ENCODE results near the gene PRKCI. TPM values are rescaled to one million over a fixed set of nuclear protein-coding genes. Genes with fewer than 3 reads are reported as not detected.

Gene PRKCI
- total and polyA plus RNA-seq, 2 of the 4 experiments (the other 2 are of a cell fraction): 28.7 to 53.4 TPM

DNA sequence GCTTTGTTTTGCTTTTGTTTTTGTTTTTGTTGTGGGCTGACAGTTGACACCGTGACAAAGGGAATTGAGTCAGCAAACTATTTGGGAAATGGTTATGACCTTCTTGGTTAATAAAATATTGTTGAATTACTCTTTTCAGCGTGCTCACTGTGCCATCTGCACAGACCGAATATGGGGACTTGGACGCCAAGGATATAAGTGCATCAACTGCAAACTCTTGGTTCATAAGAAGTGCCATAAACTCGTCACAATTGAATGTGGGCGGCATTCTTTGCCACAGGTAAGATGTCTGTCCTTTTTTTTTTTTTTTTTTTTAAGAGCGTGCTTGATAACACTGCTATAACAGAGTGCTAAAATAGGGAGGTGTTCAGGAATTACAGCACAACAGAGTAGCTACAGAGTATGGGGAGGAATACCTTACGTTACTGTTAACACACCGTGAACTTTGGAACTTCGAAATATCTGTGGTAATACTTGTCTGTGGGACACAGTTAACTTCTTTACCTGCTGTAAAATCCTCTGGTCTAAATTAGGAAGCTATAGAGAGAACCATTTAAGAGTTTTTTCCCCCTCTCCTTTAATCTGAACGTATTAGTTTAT, 48.2 kb downstream of the PRKCI start:
- 95% methylated on average over 4 of the region's 11 CpGs; no CpG with 5 or more reads in 1 of the 2 experiments for WGBS, 2 experiments (ENCODE audit: extremely low coverage in 2 of 2, insufficient read length in 1 of 2)
- H3K23ac ChIP-seq (ENCODE audit: low read depth, low read length): no peak overlapping the region
- no peak overlapping the region for H3K18ac ChIP-seq (ENCODE audit: low read depth, low read length)
- no TSS peak for BruUV-seq (replicated peaks)
- TF ChIP-seq FOS (IDR thresholded peaks at IDR 0.05; ENCODE audit: low read depth, low read length) (no peak), MAFK (IDR thresholded peaks at IDR 0.05; ENCODE audit: low read depth, low read length) (no peak), MAZ (IDR thresholded peaks at IDR 0.05; ENCODE audit: borderline replicate concordance, low read depth, low read length) (no peak), SMC3 (IDR thresholded peaks at IDR 0.05; ENCODE audit: low read depth, low read length) (no peak), CEBPB (IDR thresholded peaks at IDR 0.05; ENCODE audit: low read depth, low read length) (no peak), POLR2A (IDR thresholded peaks at IDR 0.05; ENCODE audit: low read depth, low read length) (no peak), CHD1 (IDR thresholded peaks at IDR 0.05; ENCODE audit: low read depth, low read length) (no peak), BHLHE40 (IDR thresholded peaks at IDR 0.05; ENCODE audit: low read depth, low read length) (no peak), RAD21 (IDR thresholded peaks at IDR 0.05; ENCODE audit: low read length) (no peak), RFX5 (IDR thresholded peaks at IDR 0.05; ENCODE audit: low read depth, low read length) (no peak), NFE2L2 (IDR thresholded peaks at IDR 0.05; ENCODE audit: low read depth, low read length) (no peak), RCOR1 (IDR thresholded peaks at IDR 0.05; ENCODE audit: insufficient replicate concordance, low read length) (no peak), MXI1 (IDR thresholded peaks at IDR 0.05; ENCODE audit: borderline replicate concordance, low read depth, low read length) (no peak)
- TF ChIP-seq, protein P1, sequence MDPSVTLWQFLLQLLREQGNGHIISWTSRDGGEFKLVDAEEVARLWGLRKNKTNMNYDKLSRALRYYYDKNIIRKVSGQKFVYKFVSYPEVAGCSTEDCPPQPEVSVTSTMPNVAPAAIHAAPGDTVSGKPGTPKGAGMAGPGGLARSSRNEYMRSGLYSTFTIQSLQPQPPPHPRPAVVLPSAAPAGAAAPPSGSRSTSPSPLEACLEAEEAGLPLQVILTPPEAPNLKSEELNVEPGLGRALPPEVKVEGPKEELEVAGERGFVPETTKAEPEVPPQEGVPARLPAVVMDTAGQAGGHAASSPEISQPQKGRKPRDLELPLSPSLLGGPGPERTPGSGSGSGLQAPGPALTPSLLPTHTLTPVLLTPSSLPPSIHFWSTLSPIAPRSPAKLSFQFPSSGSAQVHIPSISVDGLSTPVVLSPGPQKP (IDR thresholded peaks at IDR 0.05; ENCODE audit: borderline replicate concordance, low read depth, low read length): no peak
- TF ChIP-seq, protein P2, sequence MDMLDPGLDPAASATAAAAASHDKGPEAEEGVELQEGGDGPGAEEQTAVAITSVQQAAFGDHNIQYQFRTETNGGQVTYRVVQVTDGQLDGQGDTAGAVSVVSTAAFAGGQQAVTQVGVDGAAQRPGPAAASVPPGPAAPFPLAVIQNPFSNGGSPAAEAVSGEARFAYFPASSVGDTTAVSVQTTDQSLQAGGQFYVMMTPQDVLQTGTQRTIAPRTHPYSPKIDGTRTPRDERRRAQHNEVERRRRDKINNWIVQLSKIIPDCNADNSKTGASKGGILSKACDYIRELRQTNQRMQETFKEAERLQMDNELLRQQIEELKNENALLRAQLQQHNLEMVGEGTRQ (IDR thresholded peaks at IDR 0.05; ENCODE audit: low read depth, low read length): no peak
- TF ChIP-seq, protein P3, sequence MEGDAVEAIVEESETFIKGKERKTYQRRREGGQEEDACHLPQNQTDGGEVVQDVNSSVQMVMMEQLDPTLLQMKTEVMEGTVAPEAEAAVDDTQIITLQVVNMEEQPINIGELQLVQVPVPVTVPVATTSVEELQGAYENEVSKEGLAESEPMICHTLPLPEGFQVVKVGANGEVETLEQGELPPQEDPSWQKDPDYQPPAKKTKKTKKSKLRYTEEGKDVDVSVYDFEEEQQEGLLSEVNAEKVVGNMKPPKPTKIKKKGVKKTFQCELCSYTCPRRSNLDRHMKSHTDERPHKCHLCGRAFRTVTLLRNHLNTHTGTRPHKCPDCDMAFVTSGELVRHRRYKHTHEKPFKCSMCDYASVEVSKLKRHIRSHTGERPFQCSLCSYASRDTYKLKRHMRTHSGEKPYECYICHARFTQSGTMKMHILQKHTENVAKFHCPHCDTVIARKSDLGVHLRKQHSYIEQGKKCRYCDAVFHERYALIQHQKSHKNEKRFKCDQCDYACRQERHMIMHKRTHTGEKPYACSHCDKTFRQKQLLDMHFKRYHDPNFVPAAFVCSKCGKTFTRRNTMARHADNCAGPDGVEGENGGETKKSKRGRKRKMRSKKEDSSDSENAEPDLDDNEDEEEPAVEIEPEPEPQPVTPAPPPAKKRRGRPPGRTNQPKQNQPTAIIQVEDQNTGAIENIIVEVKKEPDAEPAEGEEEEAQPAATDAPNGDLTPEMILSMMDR (conservative IDR thresholded peaks at IDR 0.05; ENCODE audit: low read depth, low read length): no peak
- H3K4me1 ChIP-seq (ENCODE audit: control insufficient read depth, insufficient read depth, low read length): peaks cover 3% of the 10 kb centered on the region; the same call in 1 of the 2 replicates
- CTCF ChIA-PET: interaction anchor here (0.6 to 0.8 kb wide), 2 partner anchors 9 to 84 kb away, joined by 3 read pairs; no protein-coding TSS in a partner anchor
- no peak overlapping the region for H2BK5ac ChIP-seq (ENCODE audit: low read depth, low read length, poor library complexity, severe bottlenecking)
- H3K4me2 ChIP-seq (ENCODE audit: low read depth, low read length): no peak overlapping the region
- intact Hi-C loops (cut with micrococcal nuclease): loop anchor here (5.0 kb wide), 1 partner anchor 43 kb away; no protein-coding TSS in a partner anchor
- H3K4me3 ChIP-seq (ENCODE audit: insufficient read depth, low read depth, low read length): no peak overlapping the region
- H2BK15ac ChIP-seq (ENCODE audit: low read depth, low read length): no peak overlapping the region
- ATAC-seq (ENCODE audit: low read depth): no peak
- H3K27ac ChIP-seq (ENCODE audit: insufficient read depth, low read length): no peak overlapping the region
- no peak overlapping the region for H2BK20ac ChIP-seq (ENCODE audit: low read depth, low read length)
- peaks cover 3% of the 10 kb centered on the region; the same call in 1 of the 2 replicates for H3K9me1 ChIP-seq (ENCODE audit: insufficient read depth, low read length)
- peaks cover 6 to 28% of the 10 kb centered on the region in 2 experiments for H3K79me1 ChIP-seq (ENCODE audit: low read depth in 1 of 2, low read length in 2 of 2)
- H3K9me3 ChIP-seq (ENCODE audit: control insufficient read depth, insufficient read depth, low read length): no peaks in the 10 kb centered on the region
- dilution Hi-C loops (cut with HindIII; ENCODE audit: low sequenced_read_pairs, unreplicated experiment): no loop called here
- H3K27me3 ChIP-seq (ENCODE audit: control insufficient read depth, insufficient read depth, low read length): no peaks in the 10 kb centered on the region
- in situ Hi-C loops (cut with MboI; ENCODE audit: low sequenced_read_pairs): no loop called here
- no peak overlapping the region for H4K91ac ChIP-seq (ENCODE audit: insufficient read depth, low read depth, low read length)
- H4K8ac ChIP-seq (ENCODE audit: low read depth in 2 of 2, low read length in 2 of 2): no peak overlapping the region
- H3K36me3 ChIP-seq (ENCODE audit: control insufficient read depth, insufficient read depth, low read length): peaks cover 29% of the 10 kb centered on the region
- no peaks in the 10 kb centered on the region for H4K20me1 ChIP-seq (ENCODE audit: insufficient read depth, low read length)
- no peak for DNase-seq
- no peak overlapping the region; the same call in 1 of the 2 replicates for H3K14ac ChIP-seq (replicated peaks; ENCODE audit: low read depth, low read length)
- no peak overlapping the region for H3K4ac ChIP-seq (ENCODE audit: low read depth, low read length)
- H4K5ac ChIP-seq (ENCODE audit: low read depth, low read length): no peak overlapping the region
- no peak overlapping the region for H2BK120ac ChIP-seq (ENCODE audit: low read depth, low read length)
- no peak overlapping the region for H2AFZ ChIP-seq (replicated peaks; ENCODE audit: low read length, poor library complexity)
- no peak overlapping the region for H2AK5ac ChIP-seq (ENCODE audit: low read depth, low read length)
- no peak overlapping the region for H3K56ac ChIP-seq (ENCODE audit: extremely low read depth, insufficient read depth, low read length)
- no peak overlapping the region for H3K9ac ChIP-seq (ENCODE audit: low read depth, low read length)
- POLR2A ChIA-PET (ENCODE audit: unreplicated experiment): interaction anchor here (0.6 kb wide), 1 partner anchor 137 kb away, joined by 3 read pairs; no protein-coding TSS in a partner anchor
- H2AK9ac ChIP-seq (replicated peaks; ENCODE audit: low read depth, low read length, poor library complexity): no peak overlapping the region
